Endothelial cell of umbilical vein (primary cell): ENCODE measurements around the gene PPP1R12A. TPM values are rescaled to one million over a fixed set of nuclear protein-coding genes. Genes with fewer than 3 reads are reported as not detected.
A peak's percentile ranks its signal among the peaks of the same experiment; 100 is the strongest.

Source experiments
- BruUV-seq: library from RNA; stranded (reverse); fragments of 400-500 nt; replicated peaks from 2 replicates; lab custom pipeline; 2021; lab: Mats Ljungman, UMichigan
- CTCF ChIA-PET: fragments of 300-600, 350-600 bp; sonication (Branson Sonifier 250); formaldehyde crosslinking; loops from one replicate; lab custom pipeline; 2021; ENCODE audit warnings: antibody characterized with exemption, inconsistent platforms; lab: Charles Lee
- POLR2A ChIA-PET: fragments of 300-600, 350-600 bp; sonication (Branson Sonifier 250); formaldehyde crosslinking; loops from one replicate; lab custom pipeline; 2021; ENCODE audit warnings: antibody characterized with exemption, inconsistent platforms; lab: Charles Lee
- DNase-seq: peaks from one replicate; pipeline ENCODE4 v3.0.0-alpha.2; 2011; ENCODE audit warnings: low read depth, low spot score
- FAIRE-seq: peaks from 2 replicates; lab custom pipeline; 2011; peaks lifted over from hg19 to GRCh38; lab: Jason Lieb, UNC
- H2AFZ ChIP-seq: 2 replicates; pipeline ENCODE4 v1.6.0; 2012; ENCODE audit warnings: low read depth, low read length, control low read depth, inconsistent platforms
- H3K27ac ChIP-seq: 2 replicates; pipeline ENCODE4 v1.5.1; 2011; ENCODE audit warnings: low read depth, mild to moderate bottlenecking, control low read depth, low read length, moderate library complexity; ENCODE audit not compliant: insufficient read depth
- H3K27me3 ChIP-seq, 2 experiments: 2 replicates each; pipeline versions ENCODE4 v1.6.0 to v1.6.1; 2011; ENCODE audit warnings: low read length in 2 of 2, mixed read lengths in 1 of 2; ENCODE audit not compliant: control insufficient read depth in 2 of 2, insufficient read depth in 2 of 2
- H3K36me3 ChIP-seq, 2 experiments: 2 replicates in 1 of 2; 3 replicates in 1 of 2; pipeline ENCODE4 v1.5.1; 2011; ENCODE audit warnings: low read length in 2 of 2, mild to moderate bottlenecking in 1 of 2, moderate library complexity in 1 of 2; ENCODE audit not compliant: control insufficient read depth in 2 of 2, insufficient read depth in 2 of 2; ENCODE audit errors: extremely low read depth in 1 of 2
- H3K4me1 ChIP-seq: 3 replicates; pipeline ENCODE4 v1.5.1; 2011; ENCODE audit warnings: mild to moderate bottlenecking, low read length; ENCODE audit not compliant: control insufficient read depth, insufficient read depth; ENCODE audit errors: extremely low read depth
- H3K4me2 ChIP-seq: 2 replicates; pipeline ENCODE4 v1.6.1; 2011; ENCODE audit warnings: low read length, control low read depth, mixed read lengths; ENCODE audit not compliant: insufficient read depth
- H3K4me3 ChIP-seq, 3 experiments: fragments of 200-600 bp in 1 of 3; sonication (generic), shearing (Covaris generic) in 1 of 3; replicated peaks in 1 of 3; 2 replicates each; pipeline ENCODE4 v1.5.1; 2011 to 2016; ENCODE audit warnings: control low read depth in 3 of 3, low read length in 3 of 3, mild to moderate bottlenecking in 2 of 3, inconsistent platforms in 1 of 3, low read depth in 1 of 3, moderate library complexity in 1 of 3; ENCODE audit not compliant: insufficient read depth in 1 of 3
- H3K79me2 ChIP-seq: 2 replicates; pipeline ENCODE4 v1.6.0; 2012; ENCODE audit warnings: low read length, inconsistent platforms; ENCODE audit not compliant: control insufficient read depth, insufficient read depth
- H3K9ac ChIP-seq: replicated peaks from 2 replicates; pipeline ENCODE3; 2011; ENCODE audit warnings: low read length, control low read depth; ENCODE audit not compliant: insufficient read depth; ENCODE audit errors: extremely low read depth
- H3K9me1 ChIP-seq: replicated peaks from 3 replicates; pipeline ENCODE4 v1.6.0; 2011; ENCODE audit warnings: mild to moderate bottlenecking, low read length; ENCODE audit not compliant: control insufficient read depth, insufficient read depth; ENCODE audit errors: extremely low read depth
- H3K9me3 ChIP-seq: replicated peaks from 2 replicates; pipeline ENCODE4 v1.5.1; 2012; ENCODE audit warnings: low read length, inconsistent platforms; ENCODE audit not compliant: control insufficient read depth, insufficient read depth
- H4K20me1 ChIP-seq: replicated peaks from 2 replicates; pipeline ENCODE3; 2011; ENCODE audit warnings: mild to moderate bottlenecking, low read length; ENCODE audit not compliant: control insufficient read depth, insufficient read depth; ENCODE audit errors: extremely low read depth
- CTCF ChIP-seq, 2 donors: IDR thresholded peaks; 1 replicate in 1 of 2; 2 replicates in 1 of 2; pipeline ENCODE4 v1.5.1; 2011; ENCODE audit warnings: low read length in 2 of 2, mild to moderate bottlenecking in 2 of 2, moderate library complexity in 2 of 2, control low read depth in 1 of 2, inconsistent platforms in 1 of 2, low read depth in 1 of 2; ENCODE audit not compliant: insufficient read depth in 1 of 2; ENCODE audit errors: extremely low read depth in 1 of 2
- EZH2 ChIP-seq: IDR thresholded peaks from 2 replicates; pipeline ENCODE4 v1.6.1; 2012; ENCODE audit warnings: borderline replicate concordance, low read depth, mild to moderate bottlenecking, moderate library complexity, low read length, inconsistent platforms; ENCODE audit not compliant: severe bottlenecking
- FOS ChIP-seq: IDR thresholded peaks from 2 replicates; pipeline ENCODE4 v1.6.1; 2011; ENCODE audit warnings: mild to moderate bottlenecking, low read length, moderate library complexity, borderline replicate concordance; ENCODE audit not compliant: insufficient read depth
- GATA2 ChIP-seq: IDR thresholded peaks from 2 replicates; pipeline ENCODE4 v1.7.0; 2011; ENCODE audit warnings: low read depth, mild to moderate bottlenecking, moderate library complexity, mixed read lengths, low read length; ENCODE audit not compliant: insufficient read length, insufficient read depth
- JUN ChIP-seq: IDR thresholded peaks from 2 replicates; pipeline ENCODE4 v1.6.1; 2011; ENCODE audit warnings: borderline replicate concordance, low read depth; ENCODE audit not compliant: insufficient read length, insufficient read depth
- MAX ChIP-seq: IDR thresholded peaks from 2 replicates; pipeline ENCODE4 v1.6.1; 2011; ENCODE audit not compliant: insufficient read depth, insufficient read length
- MYC ChIP-seq: IDR thresholded peaks from one replicate; pipeline ENCODE4 v1.6.1; 2011; ENCODE audit warnings: mild to moderate bottlenecking, low read depth, low read length
- POLR2AphosphoS5 ChIP-seq: IDR thresholded peaks from 2 replicates; pipeline ENCODE4 v1.6.1; 2012; ENCODE audit warnings: low read depth, mild to moderate bottlenecking, control low read depth, low read length, moderate library complexity; ENCODE audit not compliant: insufficient read depth
- dilution Hi-C: fragments of 300-500 bp; cut with MboI; formaldehyde crosslinking; loops from one replicate; pipeline ENCODE4 v1.15.0; 2019; ENCODE audit warnings: low sequenced_read_pairs; ENCODE audit not compliant: extremely low pct_ligation_motif_present
- intact Hi-C: fragments of 100-400 bp; cut with micrococcal nuclease; formaldehyde crosslinking; loops from one replicate; pipeline ENCODE4 v1.10.0; 2022
- polyA plus RNA-seq, 4 experiments: library from polyadenylated mRNA; depleted of rRNA in 3 of 4; stranded (reverse) in 3 of 4; unstranded in 1 of 4; fragments of >200 nt; gene quantifications; 2 replicates each; pipeline versions ENCODE4 v1.2.1 to v1.2.3, GENCODE V29; 2011 to 2012; ENCODE audit warnings: missing spikeins in 1 of 4
- total RNA-seq: library from RNA; stranded (reverse); gene quantifications from 2 replicates; pipeline ENCODE4 v1.2.3, GENCODE V29; 2021

PPP1R12A gene
- total and polyA plus RNA-seq, 2 donors (not counting 3 experiments of a cell fraction or from before 2014, with no cell fraction given), result 12.9 to 83.9 TPM

- BruUV-seq, result no TSS peak
- Histone ChIP-seq H3K9ac (no peak overlapping the region), H2AFZ (no peak overlapping the region), H3K27me3 (no peaks in the 10 kb centered on the region), H3K4me2 (peak overlapping the region; percentile 64), H4K20me1 (no peaks in the 10 kb centered on the region), H3K79me2 (peaks cover 47% of the 10 kb centered on the region), H3K9me1 (no peaks in the 10 kb centered on the region), H3K27ac (peak overlapping the region; percentile 70), H3K36me3 (peaks cover 0 to 3% of the 10 kb centered on the region in 2 experiments), H3K4me1 (peaks cover 45% of the 10 kb centered on the region), H3K9me3 (peaks cover 3% of the 10 kb centered on the region), H3K4me3 (no peak overlapping the region)
- intact Hi-C loops (loop anchor here (5.0 to 10.0 kb wide), 4 partner anchors 91 to 287 kb away; partner anchors contain the start of gene PAWR), dilution Hi-C loops (no loop called here)
- DNase-seq (peak; percentile 90), FAIRE-seq (peak; percentile 82)
- ChIA-PET POLR2A (interaction anchor here (0.7 kb wide), 1 partner anchor 151 kb away, joined by 3 read pairs; no protein-coding TSS in a partner anchor), CTCF (interaction anchor here (1.2 to 1.3 kb wide), 2 partner anchors 13 to 22 kb away, joined by 3 read pairs; no protein-coding TSS in a partner anchor)
- peak; percentile 34 for TF ChIP-seq JUN
- TF ChIP-seq MYC, result no peak
- TF ChIP-seq POLR2AphosphoS5, result no peak
- peak; percentile 24 for TF ChIP-seq FOS
- TF ChIP-seq EZH2, result no peak
- no peak for TF ChIP-seq MAX
- TF ChIP-seq CTCF (IDR thresholded peaks at IDR 0.05; ENCODE audit: extremely low read depth in 1 of 2, insufficient read depth in 1 of 2, low read depth in 1 of 2, low read length in 2 of 2), result no peak
- TF ChIP-seq GATA2, result peak; percentile 83
Measured at GRCh38 chr12:79841248-79841877, 93.5 kb downstream of the PPP1R12A start.
